ENCODE measurements around the gene CCL19. TPM values are rescaled to one million over a fixed set of nuclear protein-coding genes. Genes with fewer than 3 reads are reported as not detected.

The CCL19 gene
- total and polyA plus RNA-seq, 2 of the 8 experiments (the other 6 are each of a cell fraction or from before 2014, with no cell fraction given) = not detected

DNA sequence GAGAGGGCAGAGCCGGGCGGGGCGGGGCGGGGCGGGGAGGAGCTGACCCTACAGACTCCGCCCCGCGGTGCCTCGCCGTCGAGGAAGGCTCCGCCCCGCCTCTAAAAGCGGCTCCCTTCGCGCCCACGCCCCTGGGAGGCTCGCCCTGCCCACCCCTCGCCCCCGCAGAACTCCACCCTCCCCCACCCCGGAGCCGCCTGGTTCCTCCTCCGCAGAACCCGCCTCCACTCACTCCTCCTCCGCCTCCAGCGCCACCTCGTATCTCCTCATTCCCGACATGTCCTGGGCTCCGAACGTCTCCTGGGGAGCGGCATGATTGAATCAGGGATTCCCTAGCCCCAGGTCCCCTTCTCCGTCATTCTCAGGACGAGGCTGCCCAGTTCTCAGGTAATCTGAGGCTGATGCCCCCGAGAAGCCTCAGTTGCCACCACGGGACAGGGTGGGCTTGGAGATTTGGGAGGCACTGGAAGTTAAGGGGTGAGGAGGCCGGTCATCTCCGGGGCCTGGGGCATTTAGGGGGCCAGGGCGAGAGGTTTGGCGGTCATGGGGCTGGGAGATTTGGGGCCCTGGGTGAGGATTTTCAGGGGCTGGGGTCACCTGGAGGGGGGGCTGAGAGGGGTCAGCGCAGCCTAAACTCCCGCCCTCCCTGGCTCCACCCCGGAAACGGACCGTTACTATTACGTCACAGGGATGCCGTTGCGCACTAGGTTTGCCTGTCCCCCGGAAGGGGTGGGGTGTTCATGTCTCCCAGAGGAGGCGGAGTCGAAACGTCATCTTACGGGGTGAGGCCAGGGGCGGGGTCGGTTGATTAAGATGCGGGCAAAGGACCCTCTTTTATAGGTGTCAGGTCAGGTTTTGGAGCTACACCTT lies 25.5 kb downstream of the CCL19 start (continued):
- TF ChIP-seq, protein P1, sequence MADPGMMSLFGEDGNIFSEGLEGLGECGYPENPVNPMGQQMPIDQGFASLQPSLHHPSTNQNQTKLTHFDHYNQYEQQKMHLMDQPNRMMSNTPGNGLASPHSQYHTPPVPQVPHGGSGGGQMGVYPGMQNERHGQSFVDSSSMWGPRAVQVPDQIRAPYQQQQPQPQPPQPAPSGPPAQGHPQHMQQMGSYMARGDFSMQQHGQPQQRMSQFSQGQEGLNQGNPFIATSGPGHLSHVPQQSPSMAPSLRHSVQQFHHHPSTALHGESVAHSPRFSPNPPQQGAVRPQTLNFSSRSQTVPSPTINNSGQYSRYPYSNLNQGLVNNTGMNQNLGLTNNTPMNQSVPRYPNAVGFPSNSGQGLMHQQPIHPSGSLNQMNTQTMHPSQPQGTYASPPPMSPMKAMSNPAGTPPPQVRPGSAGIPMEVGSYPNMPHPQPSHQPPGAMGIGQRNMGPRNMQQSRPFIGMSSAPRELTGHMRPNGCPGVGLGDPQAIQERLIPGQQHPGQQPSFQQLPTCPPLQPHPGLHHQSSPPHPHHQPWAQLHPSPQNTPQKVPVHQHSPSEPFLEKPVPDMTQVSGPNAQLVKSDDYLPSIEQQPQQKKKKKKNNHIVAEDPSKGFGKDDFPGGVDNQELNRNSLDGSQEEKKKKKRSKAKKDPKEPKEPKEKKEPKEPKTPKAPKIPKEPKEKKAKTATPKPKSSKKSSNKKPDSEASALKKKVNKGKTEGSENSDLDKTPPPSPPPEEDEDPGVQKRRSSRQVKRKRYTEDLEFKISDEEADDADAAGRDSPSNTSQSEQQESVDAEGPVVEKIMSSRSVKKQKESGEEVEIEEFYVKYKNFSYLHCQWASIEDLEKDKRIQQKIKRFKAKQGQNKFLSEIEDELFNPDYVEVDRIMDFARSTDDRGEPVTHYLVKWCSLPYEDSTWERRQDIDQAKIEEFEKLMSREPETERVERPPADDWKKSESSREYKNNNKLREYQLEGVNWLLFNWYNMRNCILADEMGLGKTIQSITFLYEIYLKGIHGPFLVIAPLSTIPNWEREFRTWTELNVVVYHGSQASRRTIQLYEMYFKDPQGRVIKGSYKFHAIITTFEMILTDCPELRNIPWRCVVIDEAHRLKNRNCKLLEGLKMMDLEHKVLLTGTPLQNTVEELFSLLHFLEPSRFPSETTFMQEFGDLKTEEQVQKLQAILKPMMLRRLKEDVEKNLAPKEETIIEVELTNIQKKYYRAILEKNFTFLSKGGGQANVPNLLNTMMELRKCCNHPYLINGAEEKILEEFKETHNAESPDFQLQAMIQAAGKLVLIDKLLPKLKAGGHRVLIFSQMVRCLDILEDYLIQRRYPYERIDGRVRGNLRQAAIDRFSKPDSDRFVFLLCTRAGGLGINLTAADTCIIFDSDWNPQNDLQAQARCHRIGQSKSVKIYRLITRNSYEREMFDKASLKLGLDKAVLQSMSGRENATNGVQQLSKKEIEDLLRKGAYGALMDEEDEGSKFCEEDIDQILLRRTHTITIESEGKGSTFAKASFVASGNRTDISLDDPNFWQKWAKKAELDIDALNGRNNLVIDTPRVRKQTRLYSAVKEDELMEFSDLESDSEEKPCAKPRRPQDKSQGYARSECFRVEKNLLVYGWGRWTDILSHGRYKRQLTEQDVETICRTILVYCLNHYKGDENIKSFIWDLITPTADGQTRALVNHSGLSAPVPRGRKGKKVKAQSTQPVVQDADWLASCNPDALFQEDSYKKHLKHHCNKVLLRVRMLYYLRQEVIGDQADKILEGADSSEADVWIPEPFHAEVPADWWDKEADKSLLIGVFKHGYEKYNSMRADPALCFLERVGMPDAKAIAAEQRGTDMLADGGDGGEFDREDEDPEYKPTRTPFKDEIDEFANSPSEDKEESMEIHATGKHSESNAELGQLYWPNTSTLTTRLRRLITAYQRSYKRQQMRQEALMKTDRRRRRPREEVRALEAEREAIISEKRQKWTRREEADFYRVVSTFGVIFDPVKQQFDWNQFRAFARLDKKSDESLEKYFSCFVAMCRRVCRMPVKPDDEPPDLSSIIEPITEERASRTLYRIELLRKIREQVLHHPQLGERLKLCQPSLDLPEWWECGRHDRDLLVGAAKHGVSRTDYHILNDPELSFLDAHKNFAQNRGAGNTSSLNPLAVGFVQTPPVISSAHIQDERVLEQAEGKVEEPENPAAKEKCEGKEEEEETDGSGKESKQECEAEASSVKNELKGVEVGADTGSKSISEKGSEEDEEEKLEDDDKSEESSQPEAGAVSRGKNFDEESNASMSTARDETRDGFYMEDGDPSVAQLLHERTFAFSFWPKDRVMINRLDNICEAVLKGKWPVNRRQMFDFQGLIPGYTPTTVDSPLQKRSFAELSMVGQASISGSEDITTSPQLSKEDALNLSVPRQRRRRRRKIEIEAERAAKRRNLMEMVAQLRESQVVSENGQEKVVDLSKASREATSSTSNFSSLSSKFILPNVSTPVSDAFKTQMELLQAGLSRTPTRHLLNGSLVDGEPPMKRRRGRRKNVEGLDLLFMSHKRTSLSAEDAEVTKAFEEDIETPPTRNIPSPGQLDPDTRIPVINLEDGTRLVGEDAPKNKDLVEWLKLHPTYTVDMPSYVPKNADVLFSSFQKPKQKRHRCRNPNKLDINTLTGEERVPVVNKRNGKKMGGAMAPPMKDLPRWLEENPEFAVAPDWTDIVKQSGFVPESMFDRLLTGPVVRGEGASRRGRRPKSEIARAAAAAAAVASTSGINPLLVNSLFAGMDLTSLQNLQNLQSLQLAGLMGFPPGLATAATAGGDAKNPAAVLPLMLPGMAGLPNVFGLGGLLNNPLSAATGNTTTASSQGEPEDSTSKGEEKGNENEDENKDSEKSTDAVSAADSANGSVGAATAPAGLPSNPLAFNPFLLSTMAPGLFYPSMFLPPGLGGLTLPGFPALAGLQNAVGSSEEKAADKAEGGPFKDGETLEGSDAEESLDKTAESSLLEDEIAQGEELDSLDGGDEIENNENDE (IDR thresholded peaks at IDR 0.05; ENCODE audit: insufficient replicate concordance, low read length) = no peak
- TF ChIP-seq POLR2A (IDR thresholded peaks at IDR 0.05; ENCODE audit: control extremely low read depth in 1 of 2, low read depth in 2 of 2, low read length in 2 of 2) = peak in 1 of 2 experiments; percentile 83; a peak in 2 of 3 replicates
- peak; percentile 82 for TF ChIP-seq ASH2L (IDR thresholded peaks at IDR 0.05; ENCODE audit: low read length)
- TF ChIP-seq TBP (IDR thresholded peaks at IDR 0.05; ENCODE audit: low read depth, low read length) = peak; percentile 55; the same call in 1 of the 2 replicates
- TF ChIP-seq BACH1 (IDR thresholded peaks at IDR 0.05; ENCODE audit: low read length) = no peak
- peak; percentile 90 for TF ChIP-seq EGR1 (IDR thresholded peaks at IDR 0.05; ENCODE audit: borderline replicate concordance, low read depth, low read length)
- peak; percentile 44 for TF ChIP-seq TAF7 (optimal IDR thresholded peaks at IDR 0.05; ENCODE audit: borderline replicate concordance, low read depth, low read length)
- peak; percentile 83; the same call in 1 of the 2 replicates for TF ChIP-seq GABPA (IDR thresholded peaks at IDR 0.05; ENCODE audit: borderline replicate concordance, insufficient read depth, low read length)
- no peak for TF ChIP-seq RNF2 (IDR thresholded peaks at IDR 0.05; ENCODE audit: borderline replicate concordance, low read depth, low read length, missing control alignments, poor library complexity, severe bottlenecking)
